Naive B cell (primary cell): ENCODE data around the gene DGLUCY. TPM values are rescaled to one million over a fixed set of nuclear protein-coding genes. Genes with fewer than 3 reads are reported as not detected.
"Not testable (repeated sequence)": the region's sequence is repeated elsewhere in the genome, so short reads cannot be mapped to it uniquely, and the experiment has no call there.

Experiments
- ATAC-seq, 2 donors: fragments of 150-1000 bp; cut with Tn5 transposase; 2 replicates each; pipeline ENCODE4 v1.10.0; 2021; ENCODE audit warnings: low read depth in 2 of 2, mild to moderate bottlenecking in 2 of 2, moderate library complexity in 2 of 2
- DNase-seq: peaks from one replicate; pipeline ENCODE4 v3.0.0; 2022
- H3K27ac Mint-ChIP-seq, 6 donors: one replicate each; pipeline ENCODE4 v1.8.0; 2020 to 2022; ENCODE audit warnings: mild to moderate bottlenecking in 6 of 6, mixed read lengths in 6 of 6, moderate library complexity in 5 of 6, inconsistent platforms in 2 of 6
- H3K27me3 Mint-ChIP-seq, 3 donors: one replicate each; pipeline ENCODE4 v1.8.0; 2021 to 2022; ENCODE audit warnings: mixed read lengths in 3 of 3, mild to moderate bottlenecking in 1 of 3
- H3K36me3 Mint-ChIP-seq, 2 donors: one replicate each; pipeline ENCODE4 v1.8.0; 2020 to 2022; ENCODE audit warnings: mixed read lengths in 2 of 2, inconsistent platforms in 1 of 2, mild to moderate bottlenecking in 1 of 2
- H3K4me1 Mint-ChIP-seq, 3 donors: one replicate each; pipeline ENCODE4 v1.8.0; 2020 to 2022; ENCODE audit warnings: mixed read lengths in 3 of 3, inconsistent platforms in 1 of 3, mild to moderate bottlenecking in 1 of 3, moderate library complexity in 1 of 3
- H3K4me3 Mint-ChIP-seq, 8 donors: one replicate each; pipeline ENCODE4 v1.8.0; 2020 to 2022; ENCODE audit warnings: mild to moderate bottlenecking in 8 of 8, mixed read lengths in 8 of 8, moderate library complexity in 8 of 8, inconsistent platforms in 2 of 8
- H3K9me3 Mint-ChIP-seq, 7 donors: one replicate each; pipeline ENCODE4 v1.8.0; 2020 to 2022; ENCODE audit warnings: mixed read lengths in 7 of 7, mild to moderate bottlenecking in 5 of 7, inconsistent platforms in 2 of 7, moderate library complexity in 1 of 7
- polyA plus RNA-seq, 6 donors: library from polyadenylated mRNA; unstranded; fragments of 300-500 nt; fragmentation: Illumina TruSeq; gene quantifications; one replicate each; pipeline ENCODE4 v1.2.3, GENCODE V29; 2021; ENCODE audit warnings: low read depth in 6 of 6

Gene DGLUCY
- polyA plus RNA-seq, 6 donors from 2014 or later: 29.3 to 54.3 (median 37.7) TPM

GRCh38 chr14:91219517-91220389 lies 105.9 kb downstream of the DGLUCY start:
- Mint-ChIP-seq H3K4me3 (no peak overlapping the region), H3K27me3 (no peaks in the 10 kb centered on the region), H3K4me1 (peaks cover 4 to 12% (median 7%) of the 10 kb centered on the region in 3 donors), H3K27ac (peak overlapping the region in 1 of 6 donors; percentile 55), H3K36me3 (peaks cover 7 to 34% of the 10 kb centered on the region in 2 donors), H3K9me3 (no peaks in the 10 kb centered on the region)
- DNase-seq (no peak), ATAC-seq (no peak)

DNA sequence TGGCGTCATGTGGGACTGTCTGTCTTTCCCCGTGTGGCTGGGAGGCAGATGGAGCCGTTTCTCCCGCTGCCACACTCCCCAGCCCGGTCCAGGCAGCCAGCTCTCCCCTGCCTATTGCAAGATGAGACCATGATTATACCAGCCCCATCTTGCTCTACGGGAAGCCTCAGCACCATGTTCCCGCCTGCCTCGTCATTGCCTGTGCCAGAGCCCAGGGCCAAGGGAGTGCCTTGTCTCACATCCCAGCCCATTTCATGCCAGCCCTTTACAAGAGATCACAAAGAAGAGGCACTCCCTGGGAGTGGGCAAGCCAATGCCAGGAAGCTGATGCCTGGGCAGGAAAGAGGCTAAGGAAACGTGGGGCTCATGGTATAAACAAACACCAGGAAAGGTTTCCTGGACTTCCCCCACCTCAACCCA lies 106.7 kb downstream of the DGLUCY start:
- Mint-ChIP-seq H3K36me3 (peaks cover 6 to 31% of the 10 kb centered on the region in 2 donors), H3K9me3 (no peaks in the 10 kb centered on the region), H3K4me1 (peaks cover 4 to 15% (median 7%) of the 10 kb centered on the region in 3 donors)

DNA sequence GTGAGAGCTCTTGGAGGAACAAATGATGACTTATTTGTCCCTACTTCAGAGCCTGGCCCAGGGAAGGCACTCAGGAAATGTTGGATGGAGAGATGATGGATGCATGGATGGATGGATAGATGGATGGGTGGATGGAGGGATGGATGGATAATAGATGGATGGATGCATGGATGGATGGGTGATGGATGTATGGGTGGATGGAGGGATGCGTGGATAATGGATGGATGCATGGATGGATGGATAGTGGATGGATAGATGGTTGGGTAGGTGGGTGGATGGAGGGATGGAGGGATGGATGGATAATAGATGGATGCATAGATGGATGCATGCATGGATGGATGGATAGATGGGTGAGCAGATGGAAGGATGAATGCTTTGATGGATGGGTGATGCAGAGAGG lies 107.4 kb downstream of the DGLUCY start:
- Mint-ChIP-seq H3K36me3 (peaks cover 0 to 24% of the 10 kb centered on the region in 2 donors), H3K9me3 (no peaks in the 10 kb centered on the region), H3K27ac (peak overlapping the region in 2 of 6 donors; percentile 47 to 58), H3K27me3 (no peaks in the 10 kb centered on the region), H3K4me3 (no peak overlapping the region), H3K4me1 (peaks cover 9 to 21% (median 12%) of the 10 kb centered on the region in 3 donors)
- ATAC-seq: no peak
- DNase-seq: no peak

More for the DNA sequence above, 106.7 kb downstream of the DGLUCY start:
- Mint-ChIP-seq H3K27me3 (no peaks in the 10 kb centered on the region), H3K27ac (no peak overlapping the region), H3K4me3 (no peak overlapping the region)
- DNase-seq (no peak), ATAC-seq (no peak)

- DNase-seq: no peak
- H3K4me1 Mint-ChIP-seq: peaks cover 26 to 41% (median 27%) of the 10 kb centered on the region in 3 donors
Measured at GRCh38 chr14:91223028-91223783, 109.3 kb downstream of the DGLUCY start.

DNA sequence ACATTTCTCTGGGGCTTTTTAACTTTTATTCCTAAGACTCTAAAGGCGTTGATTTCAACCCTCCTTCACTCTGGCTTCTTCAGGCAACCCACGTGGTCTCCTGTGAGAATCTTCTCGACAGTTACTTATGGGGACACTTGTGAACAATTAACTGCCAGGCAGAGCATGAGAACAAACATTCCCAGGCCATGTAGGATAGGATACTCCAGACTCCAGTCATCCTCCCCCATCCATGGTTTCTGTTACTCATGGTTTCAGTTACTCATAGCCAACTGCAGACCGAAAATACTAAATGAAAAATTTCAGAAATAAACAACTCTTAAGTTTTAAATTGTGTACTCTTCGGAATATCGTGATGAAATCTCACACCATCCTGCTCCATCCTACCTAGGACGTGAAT lies 111.2 kb downstream of the DGLUCY start:
- Mint-ChIP-seq H3K27ac (peak overlapping the region in 1 of 6 donors; percentile 55), H3K36me3 (peaks cover 0 to 17% of the 10 kb centered on the region in 2 donors), H3K9me3 (no peaks in the 10 kb centered on the region), H3K27me3 (no peaks in the 10 kb centered on the region), H3K4me1 (peaks cover 41 to 59% (median 45%) of the 10 kb centered on the region in 3 donors), H3K4me3 (no peak overlapping the region)
- DNase-seq (no peak), ATAC-seq (no peak)

More at GRCh38 chr14:91223028-91223783, 109.3 kb downstream of the DGLUCY start:
- Mint-ChIP-seq H3K9me3 (no peaks in the 10 kb centered on the region), H3K27ac (peak overlapping the region; percentile 1 to 70 (median 32)), H3K36me3 (peaks cover 0 to 17% of the 10 kb centered on the region in 2 donors), H3K27me3 (no peaks in the 10 kb centered on the region), H3K4me3 (no peak overlapping the region)
- ATAC-seq: no peak

- Mint-ChIP-seq H3K36me3 (peaks cover 0 to 11% of the 10 kb centered on the region in 2 donors), H3K4me3 (peak overlapping the region in 1 of 8 donors; percentile 65), H3K4me1 (peaks cover 51 to 66% (median 53%) of the 10 kb centered on the region in 3 donors), H3K27ac (peak overlapping the region in 2 of 6 donors; percentile 30 to 60)
- not testable (repeated sequence) for H3K27me3 Mint-ChIP-seq, ATAC-seq, H3K9me3 Mint-ChIP-seq, DNase-seq
Measured at GRCh38 chr14:91226360-91226759, 112.5 kb downstream of the DGLUCY start.

DNA sequence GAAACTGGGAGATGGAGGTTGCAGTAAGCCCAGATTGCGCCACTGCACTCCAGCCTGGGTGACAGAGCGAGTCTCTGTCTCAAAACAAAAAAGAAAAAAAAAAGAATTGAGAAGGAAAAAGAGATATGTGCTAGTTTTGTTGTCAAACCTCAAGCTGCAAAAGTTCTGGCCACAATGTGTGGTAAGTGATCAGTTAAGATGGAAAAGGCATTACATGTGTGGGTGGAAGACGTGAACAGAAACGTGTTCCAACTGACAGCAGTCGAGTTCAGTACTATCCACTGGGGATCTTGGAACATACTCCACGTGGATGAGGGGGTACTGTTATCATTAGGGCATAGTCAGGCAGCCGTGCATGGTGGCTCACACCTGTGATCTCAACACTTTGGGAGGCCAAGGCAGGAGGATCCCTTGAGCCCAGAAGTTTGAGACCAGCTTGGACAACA lies 113.3 kb downstream of the DGLUCY start:
- peaks cover 0 to 9% of the 10 kb centered on the region in 2 donors for H3K36me3 Mint-ChIP-seq
- H3K27ac Mint-ChIP-seq: peak overlapping the region in 2 of 6 donors; percentile 38 to 43
- no peak for ATAC-seq
- DNase-seq: no peak
- peak overlapping the region in 3 of 8 donors; percentile 24 to 65 (median 35) for H3K4me3 Mint-ChIP-seq
- H3K9me3 Mint-ChIP-seq: no peaks in the 10 kb centered on the region
- peaks cover 52 to 74% (median 55%) of the 10 kb centered on the region in 3 donors for H3K4me1 Mint-ChIP-seq
- H3K27me3 Mint-ChIP-seq: no peaks in the 10 kb centered on the region

DNA sequence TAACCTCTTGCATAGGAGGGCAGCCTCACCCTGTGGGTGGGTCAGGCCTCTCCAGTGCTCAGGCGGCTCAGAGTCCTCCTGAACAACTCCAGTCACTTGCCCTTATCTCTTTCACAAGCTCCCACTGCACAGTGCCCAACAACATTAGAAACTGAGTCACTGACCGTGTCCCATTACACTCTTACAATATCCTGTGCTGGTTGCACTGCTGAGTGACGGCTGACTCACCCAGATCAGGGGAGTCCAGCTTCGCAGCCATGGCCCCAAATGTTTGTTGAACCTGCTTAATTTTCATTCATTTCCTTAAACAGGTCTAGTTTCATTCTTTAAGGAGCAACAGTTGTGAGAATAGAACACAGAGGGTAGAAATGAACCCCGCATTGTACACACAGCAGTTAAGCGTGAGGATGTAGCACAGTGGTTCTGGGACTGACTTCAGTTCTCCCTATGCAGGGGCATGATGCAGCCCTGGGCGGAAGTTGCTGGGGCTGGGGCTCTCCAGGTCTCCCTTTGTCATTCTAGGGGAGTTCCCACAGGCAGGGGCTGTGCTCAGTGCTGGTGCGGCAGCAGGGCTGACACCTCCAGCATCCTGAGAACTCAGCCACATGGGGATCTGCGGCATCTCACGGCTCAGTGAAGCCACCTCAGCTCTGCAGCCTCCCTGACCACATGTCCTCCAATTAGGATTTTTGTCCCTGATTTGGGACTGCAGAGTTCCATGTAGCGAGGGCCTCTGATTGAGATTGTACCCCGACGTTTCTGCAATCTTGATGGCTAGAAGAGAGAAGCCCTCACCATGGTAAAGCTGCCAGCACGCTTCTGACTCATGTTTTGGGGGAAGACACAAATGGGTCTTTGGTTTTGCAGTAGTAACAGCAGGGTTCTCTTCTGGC lies 114.5 kb downstream of the DGLUCY start:
- ATAC-seq (peak; percentile 70 to 84), DNase-seq (no peak)
- Mint-ChIP-seq H3K4me1 (peaks cover 53 to 83% (median 60%) of the 10 kb centered on the region in 3 donors), H3K4me3 (peak overlapping the region in 2 of 8 donors; percentile 21 to 72), H3K27ac (peak overlapping the region in 4 of 6 donors; percentile 52 to 96 (median 69)), H3K27me3 (no peaks in the 10 kb centered on the region), H3K9me3 (no peaks in the 10 kb centered on the region), H3K36me3 (peaks cover 0 to 4% of the 10 kb centered on the region in 2 donors)

GRCh38 chr14:91229005-91229382 lies 115.1 kb downstream of the DGLUCY start:
- Mint-ChIP-seq H3K9me3 (no peaks in the 10 kb centered on the region), H3K36me3 (no peaks in the 10 kb centered on the region), H3K27ac (peak overlapping the region in 4 of 6 donors; percentile 52 to 81 (median 56)), H3K4me3 (peak overlapping the region in 5 of 8 donors; percentile 21 to 72 (median 61)), H3K27me3 (no peaks in the 10 kb centered on the region), H3K4me1 (peaks cover 52 to 83% (median 61%) of the 10 kb centered on the region in 3 donors)
- DNase-seq: no peak
- ATAC-seq: no peak

- ATAC-seq: peak; percentile 74 to 82
- peak; percentile 59 for DNase-seq
- peaks cover 55 to 85% (median 67%) of the 10 kb centered on the region in 3 donors for H3K4me1 Mint-ChIP-seq
- no peaks in the 10 kb centered on the region for H3K27me3 Mint-ChIP-seq
- H3K9me3 Mint-ChIP-seq: no peaks in the 10 kb centered on the region
- no peaks in the 10 kb centered on the region for H3K36me3 Mint-ChIP-seq
- peak overlapping the region in 7 of 8 donors; percentile 7 to 86 (median 69) for H3K4me3 Mint-ChIP-seq
- H3K27ac Mint-ChIP-seq: peak overlapping the region in 5 of 6 donors; percentile 24 to 86 (median 57)
Measured at GRCh38 chr14:91229743-91230200, 115.9 kb downstream of the DGLUCY start.

- Mint-ChIP-seq H3K4me1 (peaks cover 55 to 85% (median 67%) of the 10 kb centered on the region in 3 donors), H3K36me3 (no peaks in the 10 kb centered on the region), H3K27me3 (no peaks in the 10 kb centered on the region), H3K4me3 (peak overlapping the region in 4 of 8 donors; percentile 41 to 86 (median 70)), H3K27ac (peak overlapping the region in 3 of 6 donors; percentile 46 to 86 (median 80)), H3K9me3 (no peaks in the 10 kb centered on the region)
- ATAC-seq (no peak), DNase-seq (no peak)
Measured at GRCh38 chr14:91230397-91231035, 116.6 kb downstream of the DGLUCY start.

- Mint-ChIP-seq H3K27me3 (no peaks in the 10 kb centered on the region), H3K27ac (peak overlapping the region in 1 of 6 donors; percentile 36), H3K4me3 (peak overlapping the region in 1 of 8 donors; percentile 6), H3K36me3 (no peaks in the 10 kb centered on the region), H3K9me3 (no peaks in the 10 kb centered on the region), H3K4me1 (peaks cover 48 to 78% (median 60%) of the 10 kb centered on the region in 3 donors)
- DNase-seq: no peak
- no peak for ATAC-seq
Measured at GRCh38 chr14:91231446-91231845, 117.6 kb downstream of the DGLUCY start.
